HEK293 (cell line): ENCODE measurements around the gene KCNC4.
A peak's percentile ranks its signal among the peaks of the same experiment; 100 is the strongest.

ENCODE experiments used
- CTCF ChIA-PET: fragments of 350-600 bp; formaldehyde crosslinking; extraction: SDS; loops from one replicate; lab custom pipeline; 2021; ENCODE audit warnings: antibody characterized with exemption; lab: Yijun Ruan, JAX
- POLR2A ChIA-PET: fragments of 300-600 bp; formaldehyde crosslinking; extraction: SDS; loops from one replicate; lab custom pipeline; 2020; ENCODE audit warnings: antibody characterized with exemption, inconsistent platforms; lab: Yijun Ruan, JAX
- H3K27ac ChIP-seq: fragments of 200-500 bp; sonication (Bioruptor generic); 2 replicates; pipeline ENCODE4 v1.5.1; 2014; ENCODE audit warnings: low read depth, low read length, control low read depth, inconsistent platforms; ENCODE audit errors: extremely low read depth
- H3K36me3 ChIP-seq, 2 experiments: fragments of 200-500 bp in 1 of 2; sonication (Bioruptor generic) in 1 of 2; 1 replicate in 1 of 2; 2 replicates in 1 of 2; pipeline ENCODE4 v1.5.1; 2014 to 2017; ENCODE audit warnings: inconsistent platforms in 2 of 2, low read length in 2 of 2; ENCODE audit not compliant: control insufficient read depth in 2 of 2, insufficient read depth in 1 of 2
- H3K4me1 ChIP-seq: fragments of 200-500 bp; sonication (Bioruptor generic); 2 replicates; pipeline ENCODE4 v1.5.1; 2014; ENCODE audit warnings: mild to moderate bottlenecking, low read length, inconsistent platforms; ENCODE audit not compliant: control insufficient read depth, insufficient read depth
- H3K4me3 ChIP-seq: 2 replicates; pipeline ENCODE4 v1.5.1; 2011; ENCODE audit warnings: low read depth, mild to moderate bottlenecking, control low read depth, low read length, moderate library complexity
- H3K9me3 ChIP-seq: fragments of 200-500 bp; sonication (Bioruptor generic); 2 replicates; pipeline ENCODE4 v1.5.1; 2014; ENCODE audit warnings: low read depth, low read length, inconsistent platforms; ENCODE audit not compliant: control insufficient read depth, insufficient read depth
- ATF2 ChIP-seq: fragments of 450-650 bp; formaldehyde crosslinking; IDR thresholded peaks from 2 replicates; pipeline ENCODE4 v1.5.1; 2016; ENCODE audit warnings: missing biosample characterization, missing genetic modification characterization, low read depth
- MEIS1 ChIP-seq: sonication (generic); formaldehyde crosslinking; IDR thresholded peaks from 2 replicates; pipeline ENCODE4 v1.8.1; 2022; ENCODE audit warnings: missing genetic modification reagents, mild to moderate bottlenecking, borderline replicate concordance
- OVOL3 ChIP-seq: fragments of 450-650 bp; formaldehyde crosslinking; IDR thresholded peaks from 2 replicates; pipeline ENCODE4 v1.5.1; 2016; ENCODE audit warnings: missing biosample characterization, missing genetic modification characterization
- ZBTB44 ChIP-seq: fragments of 450-650 bp; IDR thresholded peaks from 2 replicates; pipeline ENCODE4 v1.5.1; 2018; ENCODE audit warnings: missing biosample characterization, mild to moderate bottlenecking, missing genetic modification characterization
- ZNF112 ChIP-seq: fragments of 450-650 bp; formaldehyde crosslinking; IDR thresholded peaks from 2 replicates; pipeline ENCODE4 v1.5.0; 2017; ENCODE audit warnings: missing biosample characterization, missing genetic modification characterization
- ZNF16 ChIP-seq: fragments of 450-650 bp; formaldehyde crosslinking; IDR thresholded peaks from 2 replicates; pipeline ENCODE4 v1.5.1; 2016; ENCODE audit warnings: low read depth, missing biosample characterization, missing genetic modification characterization
- ZNF19 ChIP-seq: fragments of 450-650 bp; formaldehyde crosslinking; IDR thresholded peaks from 2 replicates; pipeline ENCODE4; 2016; ENCODE audit warnings: missing biosample characterization, missing genetic modification characterization, low read depth
- ZNF223 ChIP-seq: fragments of 450-650 bp; formaldehyde crosslinking; IDR thresholded peaks from 2 replicates; pipeline ENCODE4 v1.5.1; 2016; ENCODE audit warnings: missing biosample characterization, missing genetic modification characterization
- ZNF280C ChIP-seq: fragments of 450-650 bp; formaldehyde crosslinking; IDR thresholded peaks from 2 replicates; pipeline ENCODE4 v1.5.1; 2016; ENCODE audit warnings: missing biosample characterization, missing genetic modification characterization
- ZNF341 ChIP-seq: fragments of 450-650 bp; formaldehyde crosslinking; IDR thresholded peaks from 2 replicates; pipeline ENCODE4; 2016; ENCODE audit warnings: low read depth, missing biosample characterization, missing genetic modification characterization
- ZNF416 ChIP-seq: fragments of 450-650 bp; formaldehyde crosslinking; IDR thresholded peaks from 2 replicates; pipeline ENCODE4 v1.5.1; 2016; ENCODE audit warnings: missing biosample characterization, missing genetic modification characterization
- ZNF654 ChIP-seq: fragments of 450-650 bp; formaldehyde crosslinking; IDR thresholded peaks from 2 replicates; pipeline ENCODE4 v1.5.1; 2016; ENCODE audit warnings: low read depth, missing biosample characterization, missing genetic modification characterization
- ZNF768 ChIP-seq: fragments of 450-650 bp; formaldehyde crosslinking; IDR thresholded peaks from 2 replicates; pipeline ENCODE4 v1.5.1; 2018; ENCODE audit warnings: missing biosample characterization, mild to moderate bottlenecking, missing genetic modification characterization
- TF ChIP-seq, protein P1 (sequence below): fragments of 450-650 bp; formaldehyde crosslinking; IDR thresholded peaks from 2 replicates; pipeline ENCODE4 v1.5.0; 2017; ENCODE audit warnings: missing biosample characterization, missing genetic modification characterization, borderline replicate concordance
- TF ChIP-seq, protein P2 (sequence below): fragments of 450-650 bp; formaldehyde crosslinking; IDR thresholded peaks from 2 replicates; pipeline ENCODE4 v1.5.1; 2016; ENCODE audit warnings: missing biosample characterization, missing genetic modification characterization

The KCNC4 gene

GRCh38 chr1:110221119-110221518 is 11.0 kb downstream of the KCNC4 start:
- no peak for TF ChIP-seq ZNF280C (tag by site-specific recombination)
- TF ChIP-seq ZNF768 (tag by site-specific recombination), result peak; percentile 51; the same call in 1 of the 2 replicates
- no peak for TF ChIP-seq MEIS1 (CRISPR knock-in tag)
- TF ChIP-seq ATF2 (tag by site-specific recombination), result no peak
- TF ChIP-seq ZNF341 (tag by site-specific recombination), result no peak
- TF ChIP-seq ZNF16 (tag by site-specific recombination), result no peak
- no peak for TF ChIP-seq OVOL3 (tag by site-specific recombination)
- TF ChIP-seq, protein P1, sequence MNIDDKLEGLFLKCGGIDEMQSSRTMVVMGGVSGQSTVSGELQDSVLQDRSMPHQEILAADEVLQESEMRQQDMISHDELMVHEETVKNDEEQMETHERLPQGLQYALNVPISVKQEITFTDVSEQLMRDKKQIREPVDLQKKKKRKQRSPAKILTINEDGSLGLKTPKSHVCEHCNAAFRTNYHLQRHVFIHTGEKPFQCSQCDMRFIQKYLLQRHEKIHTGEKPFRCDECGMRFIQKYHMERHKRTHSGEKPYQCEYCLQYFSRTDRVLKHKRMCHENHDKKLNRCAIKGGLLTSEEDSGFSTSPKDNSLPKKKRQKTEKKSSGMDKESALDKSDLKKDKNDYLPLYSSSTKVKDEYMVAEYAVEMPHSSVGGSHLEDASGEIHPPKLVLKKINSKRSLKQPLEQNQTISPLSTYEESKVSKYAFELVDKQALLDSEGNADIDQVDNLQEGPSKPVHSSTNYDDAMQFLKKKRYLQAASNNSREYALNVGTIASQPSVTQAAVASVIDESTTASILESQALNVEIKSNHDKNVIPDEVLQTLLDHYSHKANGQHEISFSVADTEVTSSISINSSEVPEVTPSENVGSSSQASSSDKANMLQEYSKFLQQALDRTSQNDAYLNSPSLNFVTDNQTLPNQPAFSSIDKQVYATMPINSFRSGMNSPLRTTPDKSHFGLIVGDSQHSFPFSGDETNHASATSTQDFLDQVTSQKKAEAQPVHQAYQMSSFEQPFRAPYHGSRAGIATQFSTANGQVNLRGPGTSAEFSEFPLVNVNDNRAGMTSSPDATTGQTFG, result no peak
- Histone ChIP-seq H3K4me3 (no peak overlapping the region), H3K27ac (no peak overlapping the region), H3K9me3 (no peaks in the 10 kb centered on the region), H3K36me3 (peaks cover 0 to 96% of the 10 kb centered on the region in 2 experiments; a peak in 1 of 3 replicates), H3K4me1 (no peaks in the 10 kb centered on the region)
- ChIA-PET CTCF (interaction anchor here (1.5 kb wide), 1 partner anchor 13 kb away, joined by 7 read pairs; no protein-coding TSS in a partner anchor), POLR2A (no interaction called here)

- ChIA-PET POLR2A (no interaction called here), CTCF (interaction anchor here (1.2 kb wide), 1 partner anchor 272 kb away, joined by 3 read pairs; no protein-coding TSS in a partner anchor)
- Histone ChIP-seq H3K27ac (no peak overlapping the region), H3K4me1 (no peaks in the 10 kb centered on the region), H3K9me3 (no peaks in the 10 kb centered on the region), H3K4me3 (no peak overlapping the region)
- TF ChIP-seq ZNF112 (no peak), ZNF19 (tag by site-specific recombination) (no peak), ZBTB44 (tag by site-specific recombination) (no peak), ZNF654 (no peak), ZNF223 (tag by site-specific recombination) (no peak), ZNF416 (no peak)
- TF ChIP-seq, protein P2, sequence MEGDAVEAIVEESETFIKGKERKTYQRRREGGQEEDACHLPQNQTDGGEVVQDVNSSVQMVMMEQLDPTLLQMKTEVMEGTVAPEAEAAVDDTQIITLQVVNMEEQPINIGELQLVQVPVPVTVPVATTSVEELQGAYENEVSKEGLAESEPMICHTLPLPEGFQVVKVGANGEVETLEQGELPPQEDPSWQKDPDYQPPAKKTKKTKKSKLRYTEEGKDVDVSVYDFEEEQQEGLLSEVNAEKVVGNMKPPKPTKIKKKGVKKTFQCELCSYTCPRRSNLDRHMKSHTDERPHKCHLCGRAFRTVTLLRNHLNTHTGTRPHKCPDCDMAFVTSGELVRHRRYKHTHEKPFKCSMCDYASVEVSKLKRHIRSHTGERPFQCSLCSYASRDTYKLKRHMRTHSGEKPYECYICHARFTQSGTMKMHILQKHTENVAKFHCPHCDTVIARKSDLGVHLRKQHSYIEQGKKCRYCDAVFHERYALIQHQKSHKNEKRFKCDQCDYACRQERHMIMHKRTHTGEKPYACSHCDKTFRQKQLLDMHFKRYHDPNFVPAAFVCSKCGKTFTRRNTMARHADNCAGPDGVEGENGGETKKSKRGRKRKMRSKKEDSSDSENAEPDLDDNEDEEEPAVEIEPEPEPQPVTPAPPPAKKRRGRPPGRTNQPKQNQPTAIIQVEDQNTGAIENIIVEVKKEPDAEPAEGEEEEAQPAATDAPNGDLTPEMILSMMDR, result no peak
- TF ChIP-seq, all 188 proteins: peak for 0
- H3K36me3 ChIP-seq, result peaks cover 0 to 97% of the 10 kb centered on the region in 2 experiments; a peak in 1 of 3 replicates
Observed at GRCh38 chr1:110223127-110223526, 13.0 kb downstream of the KCNC4 start.
